Type B pancreatic cell (in vitro differentiated cells): Measurements from ENCODE around the gene FAM53A. TPM values are rescaled to one million over a fixed set of nuclear protein-coding genes. Genes with fewer than 3 reads are reported as not detected.

Experiments
- DNase-seq: peaks from one replicate; pipeline ENCODE4 v3.0.0; 2021; ENCODE audit warnings: mixed read lengths; ENCODE audit not compliant: unreplicated experiment; ENCODE audit errors: extremely low spot score
- H3K27ac Mint-ChIP-seq: 2 replicates; pipeline ENCODE4 v1.8.0; 2021; ENCODE audit warnings: mild to moderate bottlenecking, mixed read lengths
- H3K27me3 Mint-ChIP-seq: 2 replicates; pipeline ENCODE4 v1.8.0; 2021; ENCODE audit warnings: mixed read lengths
- H3K36me3 Mint-ChIP-seq: 2 replicates; pipeline ENCODE4 v1.8.0; 2021; ENCODE audit warnings: mixed read lengths
- H3K4me1 Mint-ChIP-seq: one replicate; pipeline ENCODE4 v1.8.0; 2021; ENCODE audit warnings: mixed read lengths; ENCODE audit not compliant: unreplicated experiment
- H3K4me3 Mint-ChIP-seq: 2 replicates; pipeline ENCODE4 v1.8.0; 2021; ENCODE audit warnings: mild to moderate bottlenecking, mixed read lengths
- H3K9me3 Mint-ChIP-seq: 2 replicates; pipeline ENCODE4 v1.8.0; 2021; ENCODE audit warnings: mixed read lengths
- total RNA-seq: library from RNA; stranded (reverse); gene quantifications from 2 replicates; pipeline ENCODE4 v1.2.1, GENCODE V29; 2021; ENCODE audit warnings: low replicate concordance
- TF ChIP-seq, protein P1 (sequence below): fragments of 200-600 bp; sonication (generic); conservative IDR thresholded peaks from 2 replicates; pipeline ENCODE4 v1.5.0; 2021; ENCODE audit warnings: antibody characterized with exemption, mild to moderate bottlenecking

FAM53A gene
- total RNA-seq, 1 donor from 2014 or later: 3.2 TPM

GRCh38 chr4:1630266-1630665, 53.8 kb downstream of the FAM53A start:
- no peaks in the 10 kb centered on the region for H3K27me3 Mint-ChIP-seq
- H3K4me3 Mint-ChIP-seq: no peak overlapping the region
- no peaks in the 10 kb centered on the region for H3K36me3 Mint-ChIP-seq
- TF ChIP-seq, protein P1, sequence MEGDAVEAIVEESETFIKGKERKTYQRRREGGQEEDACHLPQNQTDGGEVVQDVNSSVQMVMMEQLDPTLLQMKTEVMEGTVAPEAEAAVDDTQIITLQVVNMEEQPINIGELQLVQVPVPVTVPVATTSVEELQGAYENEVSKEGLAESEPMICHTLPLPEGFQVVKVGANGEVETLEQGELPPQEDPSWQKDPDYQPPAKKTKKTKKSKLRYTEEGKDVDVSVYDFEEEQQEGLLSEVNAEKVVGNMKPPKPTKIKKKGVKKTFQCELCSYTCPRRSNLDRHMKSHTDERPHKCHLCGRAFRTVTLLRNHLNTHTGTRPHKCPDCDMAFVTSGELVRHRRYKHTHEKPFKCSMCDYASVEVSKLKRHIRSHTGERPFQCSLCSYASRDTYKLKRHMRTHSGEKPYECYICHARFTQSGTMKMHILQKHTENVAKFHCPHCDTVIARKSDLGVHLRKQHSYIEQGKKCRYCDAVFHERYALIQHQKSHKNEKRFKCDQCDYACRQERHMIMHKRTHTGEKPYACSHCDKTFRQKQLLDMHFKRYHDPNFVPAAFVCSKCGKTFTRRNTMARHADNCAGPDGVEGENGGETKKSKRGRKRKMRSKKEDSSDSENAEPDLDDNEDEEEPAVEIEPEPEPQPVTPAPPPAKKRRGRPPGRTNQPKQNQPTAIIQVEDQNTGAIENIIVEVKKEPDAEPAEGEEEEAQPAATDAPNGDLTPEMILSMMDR: no peak
- no peaks in the 10 kb centered on the region for H3K4me1 Mint-ChIP-seq
- no peak overlapping the region for H3K27ac Mint-ChIP-seq
- DNase-seq: no peak
- peaks cover 5% of the 10 kb centered on the region for H3K9me3 Mint-ChIP-seq

GRCh38 chr4:1629699-1630083, 54.4 kb downstream of the FAM53A start:
- Mint-ChIP-seq H3K36me3 (no peaks in the 10 kb centered on the region), H3K27me3 (no peaks in the 10 kb centered on the region), H3K4me3 (no peak overlapping the region), H3K4me1 (no peaks in the 10 kb centered on the region), H3K27ac (no peak overlapping the region), H3K9me3 (no peaks in the 10 kb centered on the region)
- DNase-seq: no peak
- TF ChIP-seq, protein P1: no peak

DNA sequence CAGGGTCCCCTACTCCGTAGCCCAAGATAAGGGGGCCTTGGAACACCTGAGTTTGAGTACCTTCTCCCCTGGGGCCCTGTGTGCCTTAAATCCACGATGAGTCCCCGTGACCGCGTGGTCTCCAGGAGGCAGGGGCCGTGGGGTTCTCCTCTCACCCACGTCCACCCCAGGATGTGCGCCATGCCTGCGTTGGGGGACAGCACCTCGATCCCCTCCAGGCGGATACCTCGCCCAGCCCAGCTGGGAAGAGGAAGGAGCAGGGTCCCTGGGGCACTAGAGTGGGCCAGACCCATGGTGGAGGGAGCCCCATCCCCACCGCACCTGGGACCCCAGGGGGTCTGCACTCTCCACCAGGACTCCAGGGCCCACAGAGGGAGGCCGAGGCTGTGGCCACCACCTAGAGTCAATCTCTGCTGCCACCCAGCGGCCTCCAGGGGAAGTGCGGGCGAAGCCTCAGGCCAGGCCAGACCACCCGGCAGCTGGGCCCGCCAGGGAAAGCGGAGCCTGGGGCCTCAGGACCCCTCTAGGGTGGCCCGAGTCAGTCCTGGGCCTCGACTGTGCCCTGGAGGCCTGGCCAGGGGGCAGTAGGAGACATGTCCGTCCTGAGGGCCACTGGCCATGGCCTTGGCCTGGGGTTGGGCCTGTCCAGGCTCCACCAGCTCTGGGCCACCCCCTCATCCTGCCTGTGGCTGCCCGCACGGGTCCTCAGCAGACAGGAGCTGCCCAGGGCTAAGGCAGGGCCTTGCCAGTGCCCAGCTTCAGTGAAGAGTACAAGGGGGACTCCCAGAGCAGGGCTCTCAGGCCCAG, 55.0 kb downstream of the FAM53A start:
- no peaks in the 10 kb centered on the region for H3K4me1 Mint-ChIP-seq
- no peak overlapping the region for H3K4me3 Mint-ChIP-seq
- DNase-seq: peak; percentile 87
- H3K27ac Mint-ChIP-seq: no peak overlapping the region
- TF ChIP-seq, protein P1: peak; percentile 99
- H3K27me3 Mint-ChIP-seq: no peaks in the 10 kb centered on the region
- H3K36me3 Mint-ChIP-seq: no peaks in the 10 kb centered on the region
- H3K9me3 Mint-ChIP-seq: no peaks in the 10 kb centered on the region

DNA sequence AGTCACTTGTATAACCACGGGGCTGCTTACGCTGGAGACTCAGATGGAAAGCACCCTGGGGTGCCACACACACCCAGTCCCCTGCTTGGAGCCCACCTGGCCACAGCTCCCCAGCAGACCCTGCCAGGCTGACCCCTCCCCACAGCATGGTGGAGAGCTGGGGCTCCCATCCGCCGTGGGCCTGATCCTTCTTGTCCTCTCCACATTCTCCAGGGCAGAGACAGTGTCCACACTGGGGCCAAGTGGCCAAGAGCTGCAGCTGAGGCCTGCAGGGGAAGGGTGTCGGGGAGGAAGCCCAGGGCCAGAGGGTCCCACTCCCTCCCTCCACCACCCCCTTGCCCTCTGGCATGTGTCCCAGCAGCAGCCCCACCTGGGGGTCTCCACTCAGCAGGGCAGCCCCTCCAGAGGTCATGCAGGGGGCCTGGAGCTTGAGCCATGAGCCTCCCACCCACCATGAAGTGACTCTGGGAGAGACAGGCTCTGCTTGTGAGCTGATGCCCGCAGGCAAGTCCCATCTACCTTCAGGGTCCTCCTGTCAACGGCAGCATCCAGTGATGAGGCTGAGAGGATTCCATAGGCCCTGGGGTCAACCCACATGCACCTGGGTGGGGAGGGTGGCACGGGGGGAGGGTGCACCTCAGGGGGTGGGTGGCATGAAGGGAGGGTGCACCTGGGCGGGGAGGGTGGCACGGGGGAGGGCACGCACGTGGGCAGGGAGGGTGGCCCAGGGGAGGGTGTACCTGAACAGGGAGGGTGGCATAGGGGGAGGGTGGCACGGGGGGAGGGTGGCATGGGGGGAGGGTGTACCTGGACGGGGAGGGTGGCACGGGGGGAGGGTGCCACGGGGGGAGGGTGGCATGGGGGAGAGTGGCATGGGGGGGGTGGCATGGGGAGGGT, 56.4 kb downstream of the FAM53A start:
- H3K4me3 Mint-ChIP-seq: no peak overlapping the region
- H3K27ac Mint-ChIP-seq: no peak overlapping the region
- H3K27me3 Mint-ChIP-seq: no peaks in the 10 kb centered on the region
- DNase-seq: no peak
- no peaks in the 10 kb centered on the region for H3K9me3 Mint-ChIP-seq
- TF ChIP-seq, protein P1: no peak
- no peaks in the 10 kb centered on the region for H3K36me3 Mint-ChIP-seq
- no peaks in the 10 kb centered on the region for H3K4me1 Mint-ChIP-seq

DNA sequence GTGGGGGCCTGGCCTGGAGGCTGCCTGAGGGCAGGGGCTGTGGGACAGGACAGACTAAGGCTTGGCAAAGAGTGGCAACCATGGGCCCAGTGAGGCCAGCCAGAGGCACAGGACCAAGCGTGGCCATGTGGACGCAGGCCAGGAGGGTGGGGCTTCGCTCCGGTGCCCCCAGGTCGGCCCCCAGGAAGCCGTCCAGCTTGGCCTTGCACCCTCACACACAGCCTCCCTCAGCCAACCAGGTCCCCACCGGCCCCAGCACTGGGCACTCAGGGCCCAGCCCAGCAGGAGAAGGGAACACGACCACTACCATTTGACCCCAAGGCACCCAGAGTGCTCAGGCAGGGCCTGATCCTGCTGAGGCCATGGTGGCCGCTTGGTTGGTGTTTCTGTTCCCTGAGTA, 57.2 kb downstream of the FAM53A start:
- TF ChIP-seq, protein P1: no peak
- DNase-seq: no peak
- H3K4me1 Mint-ChIP-seq: no peaks in the 10 kb centered on the region
- no peaks in the 10 kb centered on the region for H3K36me3 Mint-ChIP-seq
- H3K9me3 Mint-ChIP-seq: no peaks in the 10 kb centered on the region
- H3K27ac Mint-ChIP-seq: no peak overlapping the region
- H3K4me3 Mint-ChIP-seq: no peak overlapping the region
- no peaks in the 10 kb centered on the region for H3K27me3 Mint-ChIP-seq
